GM12878 (cell line): ENCODE results near the gene PTGFRN. TPM values are rescaled to one million over a fixed set of nuclear protein-coding genes. Genes with fewer than 3 reads are reported as not detected.

Experiments
- ATAC-seq: fragments of 200-7000 bp; cut with Tn5 transposase; 3 replicates; pipeline ENCODE4 v1.9.1; 2020; ENCODE audit warnings: mild to moderate bottlenecking, moderate library complexity
- BruUV-seq: library from RNA; stranded (reverse); fragments of 400-500 nt; replicated peaks from 2 replicates; lab custom pipeline; 2021; lab: Mats Ljungman, UMichigan
- CTCF ChIA-PET: fragments of 300-600 bp; sonication (Branson Sonifier 250); formaldehyde crosslinking; extraction: SDS; loops from one replicate; lab custom pipeline; 2021; ENCODE audit warnings: inconsistent platforms; lab: Yijun Ruan, JAX
- POLR2A ChIA-PET: fragments of 350-600 bp; formaldehyde crosslinking; extraction: SDS; loops from one replicate; lab custom pipeline; 2021; ENCODE audit warnings: inconsistent platforms; lab: Charles Lee
- RAD21 ChIA-PET: fragments of 300-600 bp; sonication (Branson Sonifier 250); formaldehyde crosslinking; loops from one replicate; lab custom pipeline; 2023; ENCODE audit warnings: antibody characterized with exemption; ENCODE audit not compliant: unreplicated experiment; lab: Charles Lee
- SMC1A ChIA-PET: fragments of 300-600 bp; sonication (Branson Sonifier 250); formaldehyde crosslinking; loops from one replicate; lab custom pipeline; 2023; ENCODE audit not compliant: unreplicated experiment, uncharacterized antibody; lab: Charles Lee
- DNase-seq: peaks from one replicate; pipeline ENCODE4 v3.0.0-alpha.2; 2011; ENCODE audit warnings: low read depth, low spot score
- FAIRE-seq: peaks from 3 replicates; lab custom pipeline; 2011; peaks lifted over from hg19 to GRCh38; lab: Jason Lieb, UNC
- H2AFZ ChIP-seq: 2 replicates; pipeline ENCODE4 v1.6.0; 2011; ENCODE audit warnings: low read depth, low read length, control low read depth; ENCODE audit not compliant: control insufficient read depth
- H3K27ac ChIP-seq: 2 replicates; pipeline ENCODE4 v1.5.1; 2011; ENCODE audit warnings: control low read depth; ENCODE audit not compliant: control insufficient read depth, insufficient read depth
- H3K27me3 ChIP-seq, 2 experiments: replicated peaks in 1 of 2; 2 replicates each; pipeline versions ENCODE4 v1.6.0 to v1.6.1; 2011; ENCODE audit warnings: low read length in 1 of 2; ENCODE audit not compliant: control insufficient read depth in 2 of 2, insufficient read depth in 2 of 2
- H3K36me3 ChIP-seq, 2 experiments: 2 replicates each; pipeline ENCODE4 v1.5.1; 2011; ENCODE audit warnings: low read length in 1 of 2; ENCODE audit not compliant: control insufficient read depth in 2 of 2, insufficient read depth in 2 of 2
- H3K4me1 ChIP-seq: 2 replicates; pipeline ENCODE4 v1.6.1; 2011; ENCODE audit warnings: mild to moderate bottlenecking, low read length, moderate library complexity, mixed read lengths; ENCODE audit not compliant: control insufficient read depth, insufficient read depth
- H3K4me2 ChIP-seq: 2 replicates; pipeline ENCODE4 v1.6.0; 2011; ENCODE audit warnings: control low read depth; ENCODE audit not compliant: control insufficient read depth, insufficient read depth
- H3K4me3 ChIP-seq: fragments of 200-600 bp; sonication (generic); 2 replicates; pipeline ENCODE4 v1.5.1; 2016
- H3K79me2 ChIP-seq: 2 replicates; pipeline ENCODE4 v1.6.0; 2011; ENCODE audit warnings: low read length; ENCODE audit not compliant: control insufficient read depth, insufficient read depth
- H3K9ac ChIP-seq: 2 replicates; pipeline ENCODE4 v1.8.0; 2011; ENCODE audit warnings: low read length, control low read depth, mixed read lengths; ENCODE audit not compliant: control insufficient read depth, insufficient read depth
- H3K9me3 ChIP-seq: replicated peaks from 3 replicates; pipeline ENCODE4 v1.5.1; 2011; ENCODE audit warnings: mild to moderate bottlenecking, low read length; ENCODE audit not compliant: control insufficient read depth, insufficient read depth
- H4K20me1 ChIP-seq: 2 replicates; pipeline ENCODE4 v1.6.0; 2011; ENCODE audit not compliant: control insufficient read depth, insufficient read depth
- BMI1 ChIP-seq: fragments of 450-650 bp; IDR thresholded peaks from 2 replicates; pipeline ENCODE4 v1.6.1; 2016; ENCODE audit warnings: mild to moderate bottlenecking, moderate library complexity, borderline replicate concordance
- SIN3A ChIP-seq: IDR thresholded peaks from 2 replicates; pipeline ENCODE4 v1.6.1; 2012; ENCODE audit warnings: low read depth, low read length, improper control_type of control experiment
- ZNF207 ChIP-seq: fragments of 450-650 bp; IDR thresholded peaks from 2 replicates; pipeline ENCODE4 v1.6.1; 2014; ENCODE audit warnings: antibody characterized with exemption, mild to moderate bottlenecking, borderline replicate concordance
- WGBS: methylation state at CpG from one replicate; pipeline ENCODE4 v1.1.6; 2016; ENCODE audit warnings: low lambda C conversion rate; ENCODE audit not compliant: insufficient replicate concordance, insufficient coverage; ENCODE audit errors: missing lambda C conversion rate; 5-methylcytosine and 5-hydroxymethylcytosine counted together
- in situ Hi-C: fragments of 300-500 bp; cut with MboI; formaldehyde crosslinking; loops from 9 replicates; pipeline ENCODE4 v1.14.3; 2018; ENCODE audit warnings: mixed read lengths
- intact Hi-C: fragments of 100-400 bp; cut with micrococcal nuclease; formaldehyde crosslinking; loops from one replicate; pipeline ENCODE4 v1.14.2; 2022; ENCODE audit not compliant: unreplicated experiment
- polyA plus RNA-seq, 11 experiments: library from polyadenylated mRNA; depleted of rRNA in 4 of 11; unstranded in 6 of 11; stranded (reverse) in 5 of 11; fragments of >200 nt; fragmentation: Nextera tagmentation in 4 of 11; fragmentation: Illumina TruSeq in 1 of 11; extraction: Ambion mirVana in 4 of 11; extraction: Trizol in 1 of 11; gene quantifications; 1 replicate in 1 of 11; 2 replicates in 10 of 11; pipeline versions ENCODE4 v1.2.1 to v1.2.3, GENCODE V29; 2011 to 2016; ENCODE audit warnings: inconsistent platforms in 2 of 11, missing spikeins in 2 of 11, low read depth in 1 of 11
- total RNA-seq, 4 experiments: library from RNA; depleted of rRNA in 3 of 4; stranded (reverse); fragments of >200 nt in 3 of 4; fragmentation: Illumina TruSeq in 1 of 4; extraction: Trizol in 1 of 4; gene quantifications; 2 replicates each; pipeline versions ENCODE4 v1.2.1 to v1.2.3, GENCODE V29; 2013 to 2021
- TF ChIP-seq, protein P1 (sequence below): fragments of 450-650 bp; IDR thresholded peaks from 2 replicates; pipeline ENCODE4 v1.6.1; 2017; ENCODE audit warnings: borderline replicate concordance

The PTGFRN gene
- total and polyA plus RNA-seq, 10 of the 15 experiments (the other 5 are each of a cell fraction or from before 2014, with no cell fraction given) = 2.7 to 8.3 (median 5.1) TPM

DNA sequence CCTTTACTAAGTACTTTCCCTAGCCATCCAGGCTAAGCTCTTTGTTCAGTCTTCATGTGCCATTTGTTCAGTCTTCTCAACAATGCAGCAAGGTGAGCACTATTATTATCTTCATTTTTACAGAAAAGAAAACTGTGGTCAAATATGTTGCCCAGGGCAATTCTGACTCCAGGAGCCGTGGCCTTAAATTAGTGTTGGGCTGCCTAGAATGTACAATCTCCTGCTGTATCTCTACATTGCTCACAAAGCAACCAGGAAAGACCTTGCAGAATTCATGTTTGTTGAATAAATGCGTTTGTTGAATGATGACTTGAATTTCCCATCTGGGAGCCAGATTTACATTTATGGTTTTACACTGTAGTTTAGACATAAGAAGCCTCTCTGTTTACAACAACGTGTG, 106.0 kb downstream of the PTGFRN start (continued):
- TF ChIP-seq, protein P1, sequence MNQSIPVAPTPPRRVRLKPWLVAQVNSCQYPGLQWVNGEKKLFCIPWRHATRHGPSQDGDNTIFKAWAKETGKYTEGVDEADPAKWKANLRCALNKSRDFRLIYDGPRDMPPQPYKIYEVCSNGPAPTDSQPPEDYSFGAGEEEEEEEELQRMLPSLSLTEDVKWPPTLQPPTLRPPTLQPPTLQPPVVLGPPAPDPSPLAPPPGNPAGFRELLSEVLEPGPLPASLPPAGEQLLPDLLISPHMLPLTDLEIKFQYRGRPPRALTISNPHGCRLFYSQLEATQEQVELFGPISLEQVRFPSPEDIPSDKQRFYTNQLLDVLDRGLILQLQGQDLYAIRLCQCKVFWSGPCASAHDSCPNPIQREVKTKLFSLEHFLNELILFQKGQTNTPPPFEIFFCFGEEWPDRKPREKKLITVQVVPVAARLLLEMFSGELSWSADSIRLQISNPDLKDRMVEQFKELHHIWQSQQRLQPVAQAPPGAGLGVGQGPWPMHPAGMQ = no peak
- TF ChIP-seq, all 136 proteins: peak for 0

DNA sequence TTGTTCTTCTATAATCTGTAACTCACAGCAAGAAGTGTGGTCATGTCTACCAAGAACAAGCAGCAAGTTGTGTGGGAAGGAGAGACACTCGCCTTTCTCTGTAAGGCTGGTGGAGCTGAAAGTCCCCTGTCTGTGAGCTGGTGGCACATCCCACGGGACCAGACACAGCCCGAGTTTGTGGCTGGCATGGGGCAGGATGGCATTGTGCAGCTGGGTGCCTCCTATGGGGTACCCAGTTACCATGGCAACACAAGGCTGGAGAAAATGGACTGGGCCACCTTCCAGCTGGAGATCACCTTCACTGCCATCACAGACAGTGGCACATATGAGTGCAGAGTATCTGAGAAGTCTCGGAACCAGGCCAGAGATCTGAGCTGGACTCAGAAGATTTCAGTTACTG, 107.3 kb downstream of the PTGFRN start:
- POLR2A ChIA-PET = interaction anchor here (0.6 to 1.6 kb wide), 5 partner anchors 8 to 104 kb away, joined by 3 to 4 read pairs (median 3); partner anchors contain the start of gene CD101
- Histone ChIP-seq H3K79me2 (no peaks in the 10 kb centered on the region), H3K36me3 (no peaks in the 10 kb centered on the region; a peak in 1 of 4 replicates), H4K20me1 (no peaks in the 10 kb centered on the region), H3K9ac (no peak overlapping the region), H3K27ac (no peak overlapping the region), H3K27me3 (no peaks in the 10 kb centered on the region), H3K4me2 (no peak overlapping the region), H2AFZ (no peak overlapping the region), H3K4me1 (peaks cover 5% of the 10 kb centered on the region; the same call in 1 of the 2 replicates), H3K9me3 (no peaks in the 10 kb centered on the region), H3K4me3 (no peak overlapping the region)
- SMC1A ChIA-PET = interaction anchor here (0.8 to 2.2 kb wide), 8 partner anchors 12 to 135 kb away, joined by 3 to 12 read pairs (median 4); partner anchors contain the start of gene CD101
- intact Hi-C loops = loop anchor here (1.0 kb wide), 1 partner anchor 34 kb away; no protein-coding TSS in a partner anchor
- peak; percentile 80; the same call in 1 of the 2 replicates for TF ChIP-seq BMI1
- no peak for TF ChIP-seq SIN3A
- no peak for TF ChIP-seq ZNF207
- in situ Hi-C loops = no loop called here
- no peak for DNase-seq
- RAD21 ChIA-PET = interaction anchor here (0.7 to 2.0 kb wide), 10 partner anchors 13 to 292 kb away, joined by 3 to 15 read pairs (median 3); partner anchors contain the start of genes CD101 and TTF2
- ATAC-seq = peak; percentile 53
- BruUV-seq = no TSS peak
- WGBS = 42% methylated on average over 4 of the region's 4 CpGs
- CTCF ChIA-PET = interaction anchor here (0.9 to 2.7 kb wide), 8 partner anchors 8 to 105 kb away, joined by 3 to 9 read pairs (median 3); partner anchors contain the start of gene TTF2
- no peak for FAIRE-seq
